GM12874 (cell line): ENCODE results near the gene B3GAT1.

ENCODE experiments used
- TF ChIP-seq, protein P1 (sequence below): IDR thresholded peaks from 2 replicates; pipeline ENCODE4 v1.5.1; 2011; ENCODE audit warnings: low read depth, mild to moderate bottlenecking, control low read depth, low read length, moderate library complexity; ENCODE audit not compliant: insufficient read depth

The B3GAT1 gene

DNA sequence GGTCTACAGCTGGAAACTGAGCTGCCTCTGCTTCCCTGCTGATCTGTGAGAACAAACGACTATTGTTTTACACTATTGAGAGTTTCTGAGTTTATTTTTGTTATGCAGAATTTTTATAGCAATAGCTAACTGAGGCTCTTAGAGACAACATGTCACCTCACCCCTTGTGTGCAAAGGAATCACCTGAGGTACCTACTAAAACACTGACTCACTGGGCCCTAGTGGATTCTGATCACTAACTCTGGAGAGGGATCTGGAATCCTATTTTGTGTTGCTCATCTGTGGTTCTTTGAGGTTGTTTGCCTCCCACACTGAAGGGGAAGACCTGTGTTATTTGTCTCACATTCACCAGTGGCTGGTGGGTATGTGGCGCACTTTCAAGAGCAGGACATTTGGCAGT, 13.4 kb upstream of the B3GAT1 start:
- TF ChIP-seq, protein P1, sequence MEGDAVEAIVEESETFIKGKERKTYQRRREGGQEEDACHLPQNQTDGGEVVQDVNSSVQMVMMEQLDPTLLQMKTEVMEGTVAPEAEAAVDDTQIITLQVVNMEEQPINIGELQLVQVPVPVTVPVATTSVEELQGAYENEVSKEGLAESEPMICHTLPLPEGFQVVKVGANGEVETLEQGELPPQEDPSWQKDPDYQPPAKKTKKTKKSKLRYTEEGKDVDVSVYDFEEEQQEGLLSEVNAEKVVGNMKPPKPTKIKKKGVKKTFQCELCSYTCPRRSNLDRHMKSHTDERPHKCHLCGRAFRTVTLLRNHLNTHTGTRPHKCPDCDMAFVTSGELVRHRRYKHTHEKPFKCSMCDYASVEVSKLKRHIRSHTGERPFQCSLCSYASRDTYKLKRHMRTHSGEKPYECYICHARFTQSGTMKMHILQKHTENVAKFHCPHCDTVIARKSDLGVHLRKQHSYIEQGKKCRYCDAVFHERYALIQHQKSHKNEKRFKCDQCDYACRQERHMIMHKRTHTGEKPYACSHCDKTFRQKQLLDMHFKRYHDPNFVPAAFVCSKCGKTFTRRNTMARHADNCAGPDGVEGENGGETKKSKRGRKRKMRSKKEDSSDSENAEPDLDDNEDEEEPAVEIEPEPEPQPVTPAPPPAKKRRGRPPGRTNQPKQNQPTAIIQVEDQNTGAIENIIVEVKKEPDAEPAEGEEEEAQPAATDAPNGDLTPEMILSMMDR, result no peak

DNA sequence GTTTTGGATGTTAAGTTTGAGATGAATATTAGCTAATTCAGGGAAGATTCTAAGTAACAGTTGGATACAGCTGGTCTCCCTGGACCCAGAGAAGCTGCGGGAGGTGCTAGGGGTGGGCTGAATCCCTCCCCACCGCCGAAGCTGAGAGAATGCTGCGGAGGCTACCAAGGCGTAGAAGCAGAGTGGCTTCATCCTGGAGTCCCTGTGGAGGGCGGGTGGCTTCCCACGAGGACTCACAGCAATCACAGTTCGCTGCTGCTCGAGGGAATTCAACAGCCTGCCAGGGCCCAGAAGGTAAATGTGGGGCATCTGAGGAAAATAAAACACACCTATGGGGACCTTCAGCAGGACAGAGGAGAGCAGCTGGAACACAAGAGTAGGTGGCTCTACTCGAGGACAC, 11.1 kb upstream of the B3GAT1 start:
- TF ChIP-seq, protein P1, result no peak

GRCh38 chr11:134417871-134418840, 6.1 kb upstream of the B3GAT1 start:
- TF ChIP-seq, protein P1, result no peak

DNA sequence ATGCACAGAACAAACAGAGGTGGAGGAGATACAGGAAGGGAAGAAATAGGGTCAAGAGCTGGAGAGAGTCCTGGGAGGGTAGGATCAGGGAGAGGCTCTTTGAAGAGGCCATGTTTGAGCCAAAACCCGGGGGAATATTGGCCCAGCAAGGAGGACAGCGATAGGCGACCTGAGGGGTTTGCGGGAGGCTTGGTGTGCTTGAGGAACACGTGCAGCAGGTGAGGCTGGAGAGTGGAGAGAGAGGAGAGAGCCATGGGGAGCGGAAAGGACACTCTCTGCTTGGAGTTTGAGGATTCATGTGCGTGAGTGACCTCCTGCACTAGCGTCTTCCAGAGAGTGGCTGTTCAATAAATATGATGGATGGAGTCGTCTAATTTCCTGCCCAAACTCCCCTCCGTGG, 4.7 kb upstream of the B3GAT1 start:
- TF ChIP-seq, protein P1, result no peak

DNA sequence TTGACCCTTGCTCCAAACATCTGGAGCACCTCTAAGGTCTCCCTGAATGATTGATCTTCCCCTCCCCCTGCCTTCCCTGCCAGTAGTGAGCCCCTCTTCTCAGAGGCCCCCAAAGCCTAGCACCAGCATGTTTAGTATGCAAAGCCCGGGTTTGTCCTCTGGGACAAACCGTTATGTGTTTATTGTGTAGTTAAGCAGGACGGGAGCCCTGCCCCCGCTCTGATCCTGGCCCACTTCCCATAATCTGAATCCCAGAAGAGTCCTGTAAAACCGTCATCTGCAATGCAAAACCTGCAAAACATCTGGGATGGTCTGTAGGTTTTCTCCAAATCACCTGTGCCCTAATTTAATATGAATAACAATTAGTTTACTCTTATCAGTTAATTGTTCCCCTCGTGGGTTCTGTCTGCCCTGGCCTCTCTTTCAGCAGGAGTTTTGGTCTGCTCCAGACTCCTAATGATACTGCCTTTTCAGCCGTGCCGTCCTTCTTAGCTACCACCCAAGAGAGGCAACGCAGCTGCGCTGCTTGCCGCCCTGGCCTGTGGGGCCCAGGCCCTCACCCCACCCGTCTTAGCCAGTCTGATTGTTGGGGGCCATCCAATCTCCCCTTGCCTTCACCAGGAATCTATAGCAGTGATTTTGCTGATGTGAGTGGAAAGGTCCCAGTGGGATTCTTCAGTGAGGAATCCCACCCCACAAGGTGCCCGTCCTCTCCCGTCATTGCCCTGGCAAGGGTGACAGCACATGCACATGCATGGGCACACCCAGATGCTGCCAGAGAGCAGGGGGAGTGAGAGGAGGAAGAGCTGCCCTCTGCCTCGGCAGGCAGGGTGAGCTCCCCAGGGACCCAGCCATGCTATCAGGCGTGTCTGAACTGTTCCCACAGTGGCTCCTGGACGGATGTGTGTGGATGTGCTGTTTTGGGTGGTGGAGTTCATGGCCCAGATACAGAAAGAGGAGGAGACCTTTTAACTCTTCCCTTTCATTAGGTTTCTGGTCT, 3.0 kb upstream of the B3GAT1 start:
- TF ChIP-seq, protein P1, result no peak

DNA sequence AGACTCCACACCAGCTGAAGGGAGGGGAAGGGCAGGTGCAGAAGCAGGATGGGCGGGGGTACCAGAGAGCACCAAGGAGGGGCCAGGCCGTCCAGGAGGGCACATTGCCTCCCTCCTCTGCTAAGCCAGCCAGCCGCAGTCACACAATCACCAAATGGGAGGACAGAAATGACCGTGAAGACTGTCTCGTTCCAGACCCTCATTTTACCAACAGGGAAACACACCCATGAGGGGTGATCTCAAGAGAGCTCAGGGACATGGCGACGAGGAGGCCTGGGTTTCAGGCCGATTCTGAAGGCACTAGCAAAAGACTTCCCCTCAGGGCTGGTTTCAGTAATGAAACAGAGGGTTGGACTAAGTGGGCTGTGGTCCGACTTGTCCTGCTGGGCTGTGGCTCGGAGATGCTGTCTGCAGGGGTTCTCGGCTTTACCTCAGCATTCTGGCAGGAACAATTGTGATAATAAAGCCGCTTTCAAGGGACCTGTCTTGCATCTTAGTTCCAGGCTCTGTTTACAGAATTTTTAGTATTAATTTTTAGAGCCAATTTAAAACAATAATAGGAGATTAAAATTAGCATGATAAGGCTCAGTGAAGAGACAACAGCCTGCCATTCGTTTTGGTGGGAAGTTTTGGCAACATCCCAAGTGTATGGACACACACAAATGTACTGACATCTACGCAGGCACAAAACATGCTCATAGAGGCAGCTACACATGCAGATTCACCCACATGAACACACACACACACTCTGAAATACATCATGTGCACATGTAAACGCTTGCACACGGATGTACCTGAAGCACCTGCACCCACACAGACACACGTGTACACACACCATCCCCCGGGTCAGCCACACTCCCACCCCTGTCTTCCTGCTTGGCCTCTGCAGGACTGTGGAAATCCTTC, 2.0 kb upstream of the B3GAT1 start:
- TF ChIP-seq, protein P1, result no peak
